ENCODE data around the gene CTBP2. TPM values are rescaled to one million over a fixed set of nuclear protein-coding genes. Genes with fewer than 3 reads are reported as not detected.

The CTBP2 gene
- total RNA-seq, 1 experiment from 2014 or later = 97.2 TPM

DNA sequence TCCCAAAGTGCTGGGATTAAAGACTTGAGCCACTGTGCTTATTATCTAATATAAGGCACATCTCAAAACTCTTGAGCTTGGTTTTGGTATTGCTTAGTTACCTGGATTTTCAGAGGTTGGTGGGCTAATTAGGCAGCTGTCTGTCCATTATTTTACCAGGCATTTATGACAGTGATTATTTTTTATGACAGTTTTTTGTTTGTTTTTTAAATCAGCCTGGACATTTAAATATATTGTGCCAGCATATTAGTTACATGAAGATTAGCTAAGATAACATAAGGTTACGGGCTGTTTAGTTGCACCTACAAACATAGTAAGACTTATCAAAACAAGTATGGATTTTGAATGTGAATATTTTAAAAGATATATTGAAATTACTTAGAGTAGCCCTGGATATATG is 221.1 kb downstream of the CTBP2 start:
- H3K27me3 ChIP-seq (replicated peaks; ENCODE audit: control insufficient read depth, insufficient read depth, low read length) = no peaks in the 10 kb centered on the region
- BruUV-seq (replicated peaks) = no TSS peak
- H3K4me1 ChIP-seq = no peaks in the 10 kb centered on the region
- Mint-ChIP-seq H3K4me3 (ENCODE audit: unreplicated experiment) (no peak overlapping the region), H3K4me1 (ENCODE audit: low read depth, unreplicated experiment) (peaks cover 7% of the 10 kb centered on the region), H3K9me3 (ENCODE audit: unreplicated experiment) (no peaks in the 10 kb centered on the region), H3K27ac (ENCODE audit: unreplicated experiment) (no peak overlapping the region), H3K27me3 (ENCODE audit: insufficient read depth, unreplicated experiment) (no peaks in the 10 kb centered on the region), H3K36me3 (ENCODE audit: insufficient read depth, unreplicated experiment) (peaks cover 15% of the 10 kb centered on the region)
- CTCF ChIA-PET = no interaction called here
- no peak for DNase-seq
- intact Hi-C loops (cut with micrococcal nuclease; ENCODE audit: unreplicated experiment) = no loop called here
- H3K9me3 ChIP-seq = no peaks in the 10 kb centered on the region
- H3K36me3 ChIP-seq (ENCODE audit: control insufficient read depth, insufficient read depth, low read length) = no peaks in the 10 kb centered on the region; the same call in 1 of the 2 replicates
- no peak overlapping the region for H3K4me3 ChIP-seq (ENCODE audit: low read depth, low read length)
- TF ChIP-seq, protein P1, sequence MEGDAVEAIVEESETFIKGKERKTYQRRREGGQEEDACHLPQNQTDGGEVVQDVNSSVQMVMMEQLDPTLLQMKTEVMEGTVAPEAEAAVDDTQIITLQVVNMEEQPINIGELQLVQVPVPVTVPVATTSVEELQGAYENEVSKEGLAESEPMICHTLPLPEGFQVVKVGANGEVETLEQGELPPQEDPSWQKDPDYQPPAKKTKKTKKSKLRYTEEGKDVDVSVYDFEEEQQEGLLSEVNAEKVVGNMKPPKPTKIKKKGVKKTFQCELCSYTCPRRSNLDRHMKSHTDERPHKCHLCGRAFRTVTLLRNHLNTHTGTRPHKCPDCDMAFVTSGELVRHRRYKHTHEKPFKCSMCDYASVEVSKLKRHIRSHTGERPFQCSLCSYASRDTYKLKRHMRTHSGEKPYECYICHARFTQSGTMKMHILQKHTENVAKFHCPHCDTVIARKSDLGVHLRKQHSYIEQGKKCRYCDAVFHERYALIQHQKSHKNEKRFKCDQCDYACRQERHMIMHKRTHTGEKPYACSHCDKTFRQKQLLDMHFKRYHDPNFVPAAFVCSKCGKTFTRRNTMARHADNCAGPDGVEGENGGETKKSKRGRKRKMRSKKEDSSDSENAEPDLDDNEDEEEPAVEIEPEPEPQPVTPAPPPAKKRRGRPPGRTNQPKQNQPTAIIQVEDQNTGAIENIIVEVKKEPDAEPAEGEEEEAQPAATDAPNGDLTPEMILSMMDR (IDR thresholded peaks at IDR 0.05; ENCODE audit: insufficient read depth in 1 of 2, low read depth in 1 of 2, low read length in 1 of 2, severe bottlenecking in 1 of 2, unreplicated experiment in 1 of 2) = no peak
- POLR2A ChIA-PET = no interaction called here

GRCh38 chr10:124936813-124937212 is 223.6 kb downstream of the CTBP2 start:
- ChIA-PET CTCF (no interaction called here), POLR2A (no interaction called here)
- Mint-ChIP-seq H3K36me3 (ENCODE audit: insufficient read depth, unreplicated experiment) (peaks cover 18% of the 10 kb centered on the region), H3K27me3 (ENCODE audit: insufficient read depth, unreplicated experiment) (no peaks in the 10 kb centered on the region), H3K27ac (ENCODE audit: unreplicated experiment) (no peak overlapping the region), H3K4me1 (ENCODE audit: low read depth, unreplicated experiment) (peaks cover 7% of the 10 kb centered on the region), H3K9me3 (ENCODE audit: unreplicated experiment) (peaks cover 5% of the 10 kb centered on the region), H3K4me3 (ENCODE audit: unreplicated experiment) (no peak overlapping the region)
- no TSS peak for BruUV-seq (replicated peaks)
- Histone ChIP-seq H3K9me3 (no peaks in the 10 kb centered on the region), H3K27me3 (replicated peaks; ENCODE audit: control insufficient read depth, insufficient read depth, low read length) (no peaks in the 10 kb centered on the region), H3K4me1 (no peaks in the 10 kb centered on the region), H3K4me3 (ENCODE audit: low read depth, low read length) (no peak overlapping the region), H3K36me3 (ENCODE audit: control insufficient read depth, insufficient read depth, low read length) (no peaks in the 10 kb centered on the region)
- TF ChIP-seq, protein P1 (IDR thresholded peaks at IDR 0.05; ENCODE audit: insufficient read depth in 1 of 2, low read depth in 1 of 2, low read length in 1 of 2, severe bottlenecking in 1 of 2, unreplicated experiment in 1 of 2) = no peak
- intact Hi-C loops (cut with micrococcal nuclease; ENCODE audit: unreplicated experiment) = no loop called here
- DNase-seq = no peak

DNA sequence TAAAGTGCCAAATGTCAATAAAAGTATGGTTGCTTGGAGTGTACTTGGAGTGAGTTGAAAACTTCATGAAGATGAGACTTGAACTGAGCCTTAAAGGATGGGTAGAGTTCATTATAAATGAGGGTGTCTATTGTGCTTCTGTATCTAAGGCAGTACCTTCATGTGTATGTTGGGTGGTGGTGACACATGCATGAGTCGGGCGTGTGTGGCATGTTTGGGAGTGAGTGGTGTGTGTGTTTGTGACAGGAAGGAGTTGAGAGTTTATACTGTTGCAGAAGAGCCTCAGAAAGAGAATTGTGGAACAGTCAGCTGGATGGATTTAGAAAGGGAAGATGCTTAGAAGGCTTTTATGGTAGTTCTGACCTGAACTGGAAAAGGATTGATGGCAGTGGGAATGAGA is 224.4 kb downstream of the CTBP2 start:
- no peak overlapping the region for H3K27ac Mint-ChIP-seq (ENCODE audit: unreplicated experiment)

More for the DNA sequence above, 224.4 kb downstream of the CTBP2 start:
- H3K27me3 ChIP-seq (replicated peaks; ENCODE audit: control insufficient read depth, insufficient read depth, low read length) = no peaks in the 10 kb centered on the region
- no TSS peak for BruUV-seq (replicated peaks)
- no peaks in the 10 kb centered on the region for H3K4me1 ChIP-seq
- intact Hi-C loops (cut with micrococcal nuclease; ENCODE audit: unreplicated experiment) = no loop called here
- no peak for DNase-seq
- POLR2A ChIA-PET = no interaction called here
- H3K9me3 ChIP-seq = no peaks in the 10 kb centered on the region
- TF ChIP-seq, protein P1 (IDR thresholded peaks at IDR 0.05; ENCODE audit: insufficient read depth in 1 of 2, low read depth in 1 of 2, low read length in 1 of 2, severe bottlenecking in 1 of 2, unreplicated experiment in 1 of 2) = no peak
- no peak overlapping the region for H3K4me3 Mint-ChIP-seq (ENCODE audit: unreplicated experiment)
- CTCF ChIA-PET = no interaction called here
- no peak overlapping the region for H3K4me3 ChIP-seq (ENCODE audit: low read depth, low read length)
- no peaks in the 10 kb centered on the region for H3K27me3 Mint-ChIP-seq (ENCODE audit: insufficient read depth, unreplicated experiment)
- peaks cover 7% of the 10 kb centered on the region for H3K4me1 Mint-ChIP-seq (ENCODE audit: low read depth, unreplicated experiment)
- H3K36me3 Mint-ChIP-seq (ENCODE audit: insufficient read depth, unreplicated experiment) = peaks cover 21% of the 10 kb centered on the region
- peaks cover 9% of the 10 kb centered on the region for H3K9me3 Mint-ChIP-seq (ENCODE audit: unreplicated experiment)
- H3K36me3 ChIP-seq (ENCODE audit: control insufficient read depth, insufficient read depth, low read length) = no peaks in the 10 kb centered on the region

Small RNA genes lying within 50 kb of the gene (microRNA-seq; reads per million reads assigned to microRNA genes)
- not detected for gene MIR4296

Other genes with a start within 250 kb of the CTBP2 start
- 24.6 and 27.7 TPM in 2 replicates for gene ZRANB1, start 218.4 kb downstream of the CTBP2 start, total RNA-seq (2022)